Liver (tissue), 3 donors: ENCODE data around the gene ONECUT1.
"Not testable (repeated sequence)": the region's sequence is repeated elsewhere in the genome, so short reads cannot be mapped to it uniquely, and the experiment has no call there.

Experiments
- EGR1 ChIP-seq, 2 donors: IDR thresholded peaks; 2 replicates each; pipeline ENCODE4 v1.6.1; 2016 to 2018; ENCODE audit warnings: antibody characterized with exemption in 2 of 2, low read depth in 2 of 2
- RAD21 ChIP-seq, 2 donors: IDR thresholded peaks; 2 replicates each; pipeline ENCODE4 v1.6.1; 2016; ENCODE audit warnings: antibody characterized with exemption in 2 of 2, mild to moderate bottlenecking in 2 of 2
- TF ChIP-seq, protein P1 (sequence below): fragments of 150-350 bp; IDR thresholded peaks from 2 replicates; pipeline ENCODE4 v1.5.1; 2017; ENCODE audit warnings: improper control_type of control experiment, low read depth, low read length; ENCODE audit not compliant: missing input control
- TF ChIP-seq, protein P2 (sequence below): IDR thresholded peaks from 2 replicates; pipeline ENCODE4 v1.6.1; 2016; ENCODE audit warnings: antibody characterized with exemption
- donor health status: healthy.
- donor health status: healthy.

DNA sequence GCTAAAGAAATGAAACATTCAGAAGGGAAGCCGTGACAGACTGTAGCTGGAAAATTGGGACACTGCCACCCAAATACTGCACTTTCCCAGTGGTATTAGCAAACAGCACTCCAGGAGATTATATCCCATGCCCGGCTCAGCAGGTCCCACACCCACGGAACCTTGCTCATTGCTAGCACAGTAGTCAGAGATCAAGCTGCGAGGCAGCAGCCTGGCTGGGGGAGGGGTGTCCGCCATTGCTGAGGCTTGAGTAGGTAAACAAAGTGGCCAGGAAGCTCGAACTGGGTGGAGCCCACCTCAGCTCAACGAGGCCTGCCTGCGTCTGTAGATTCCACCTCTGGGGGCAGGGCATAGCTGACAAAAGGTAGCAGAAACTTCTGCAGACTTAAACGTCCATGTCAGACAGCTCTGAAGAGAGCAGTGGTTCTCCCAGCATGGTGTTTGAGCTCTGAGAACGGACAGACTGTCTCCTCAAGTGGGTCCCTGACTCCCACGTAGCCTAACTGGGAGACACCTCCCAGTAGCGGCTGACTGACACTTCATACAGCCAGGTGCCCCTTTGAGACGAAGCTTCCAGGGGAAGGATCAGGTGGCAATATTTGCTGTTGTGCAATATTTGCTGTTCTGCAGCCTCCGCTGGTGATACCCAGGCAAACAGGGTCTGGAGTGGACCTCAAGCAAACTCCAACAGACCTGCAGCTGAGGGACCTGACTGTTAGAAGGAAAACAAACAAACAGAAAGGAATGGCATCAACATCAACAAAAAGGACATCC lies 34.2 kb upstream of the ONECUT1 start:
- TF ChIP-seq, protein P1, sequence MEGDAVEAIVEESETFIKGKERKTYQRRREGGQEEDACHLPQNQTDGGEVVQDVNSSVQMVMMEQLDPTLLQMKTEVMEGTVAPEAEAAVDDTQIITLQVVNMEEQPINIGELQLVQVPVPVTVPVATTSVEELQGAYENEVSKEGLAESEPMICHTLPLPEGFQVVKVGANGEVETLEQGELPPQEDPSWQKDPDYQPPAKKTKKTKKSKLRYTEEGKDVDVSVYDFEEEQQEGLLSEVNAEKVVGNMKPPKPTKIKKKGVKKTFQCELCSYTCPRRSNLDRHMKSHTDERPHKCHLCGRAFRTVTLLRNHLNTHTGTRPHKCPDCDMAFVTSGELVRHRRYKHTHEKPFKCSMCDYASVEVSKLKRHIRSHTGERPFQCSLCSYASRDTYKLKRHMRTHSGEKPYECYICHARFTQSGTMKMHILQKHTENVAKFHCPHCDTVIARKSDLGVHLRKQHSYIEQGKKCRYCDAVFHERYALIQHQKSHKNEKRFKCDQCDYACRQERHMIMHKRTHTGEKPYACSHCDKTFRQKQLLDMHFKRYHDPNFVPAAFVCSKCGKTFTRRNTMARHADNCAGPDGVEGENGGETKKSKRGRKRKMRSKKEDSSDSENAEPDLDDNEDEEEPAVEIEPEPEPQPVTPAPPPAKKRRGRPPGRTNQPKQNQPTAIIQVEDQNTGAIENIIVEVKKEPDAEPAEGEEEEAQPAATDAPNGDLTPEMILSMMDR = not testable (repeated sequence)
- TF ChIP-seq, protein P2, sequence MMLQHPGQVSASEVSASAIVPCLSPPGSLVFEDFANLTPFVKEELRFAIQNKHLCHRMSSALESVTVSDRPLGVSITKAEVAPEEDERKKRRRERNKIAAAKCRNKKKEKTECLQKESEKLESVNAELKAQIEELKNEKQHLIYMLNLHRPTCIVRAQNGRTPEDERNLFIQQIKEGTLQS = not testable (repeated sequence)
- not testable (repeated sequence) for TF ChIP-seq EGR1 (IDR thresholded peaks at IDR 0.05; ENCODE audit: low read depth in 2 of 2)
- peak in 1 of 2 donors; percentile 22 for TF ChIP-seq RAD21 (IDR thresholded peaks at IDR 0.05)
